Gastroesophageal sphincter (tissue), 4 donors: ENCODE data around the gene PRPF6. TPM values are rescaled to one million over a fixed set of nuclear protein-coding genes. Genes with fewer than 3 reads are reported as not detected.

Experiments used
- ATAC-seq: fragments of 150-250 bp; one replicate; pipeline ENCODE4 v1.9.1; 2016; ENCODE audit warnings: mild to moderate bottlenecking, moderate library complexity
- H3K27ac ChIP-seq, 4 donors: fragments of 200-600 bp; sonication (generic) in 3 of 4; 1 replicate in 3 of 4; 2 replicates in 1 of 4; pipeline ENCODE4 v1.5.1; 2016 to 2019
- H3K27me3 ChIP-seq: fragments of 200-600 bp; sonication (generic); one replicate; pipeline ENCODE4 v1.5.1; 2019
- H3K36me3 ChIP-seq, 2 donors: fragments of 200-600 bp; sonication (generic); one replicate each; pipeline ENCODE4 v1.5.1; 2019; ENCODE audit warnings: control low read depth in 1 of 2
- H3K4me1 ChIP-seq, 3 donors: fragments of 200-600 bp; sonication (generic); 1 replicate in 2 of 3; 2 replicates in 1 of 3; pipeline ENCODE4 v1.5.1; 2016 to 2019; ENCODE audit warnings: control low read depth in 2 of 3
- H3K4me3 ChIP-seq, 2 donors: fragments of 200-600 bp; sonication (generic); one replicate each; pipeline ENCODE4 v1.5.1; 2019; ENCODE audit warnings: mild to moderate bottlenecking in 1 of 2, moderate library complexity in 1 of 2
- H3K9me3 ChIP-seq, 3 donors: fragments of 200-600 bp; sonication (generic); one replicate each; pipeline ENCODE4 v1.5.1; 2017 to 2019; ENCODE audit warnings: control low read depth in 2 of 3
- CTCF ChIP-seq, 4 experiments: fragments of 200-600 bp in 2 of 4; fragments of 450-650 bp in 2 of 4; sonication (generic) in 1 of 4; IDR thresholded peaks; one replicate each; pipeline ENCODE4 v1.5.1; 2017 to 2019; ENCODE audit warnings: antibody characterized with exemption in 4 of 4, mild to moderate bottlenecking in 2 of 4, moderate library complexity in 2 of 4
- EP300 ChIP-seq: sonication (generic); formaldehyde crosslinking; IDR thresholded peaks from one replicate; pipeline ENCODE4 v1.6.1; 2017; ENCODE audit warnings: antibody characterized with exemption, mild to moderate bottlenecking
- POLR2A ChIP-seq, 2 donors: fragments of 450-650 bp; IDR thresholded peaks; one replicate each; pipeline ENCODE4 v1.6.1; 2017; ENCODE audit warnings: antibody characterized with exemption in 2 of 2, mild to moderate bottlenecking in 2 of 2, moderate library complexity in 1 of 2
- POLR2AphosphoS5 ChIP-seq: sonication (generic); formaldehyde crosslinking; IDR thresholded peaks from one replicate; pipeline ENCODE4 v1.6.1; 2017; ENCODE audit warnings: antibody characterized with exemption
- WGBS, 2 donors: methylation state at CpG; one replicate each; pipeline ENCODE4 v1.1.5; 2018; ENCODE audit warnings: low coverage in 1 of 2; 5-methylcytosine and 5-hydroxymethylcytosine counted together
- total RNA-seq, 4 donors: library from RNA; depleted of rRNA; stranded (reverse); fragments of >200 nt; gene quantifications; one replicate each; pipeline ENCODE4 v1.1.0, GENCODE V29; 2016

PRPF6 gene
- total RNA-seq, 4 donors from 2014 or later: 53.7 to 73.0 (median 67.6) TPM

- H3K27me3 ChIP-seq: peaks cover 98% of the 10 kb centered on the region
- no peak for ATAC-seq
- 42% methylated on average over 5 of the region's 33 CpGs; no CpG with 5 or more reads in 1 of the 2 donors for WGBS, 2 donors
- H3K4me1 ChIP-seq: peaks cover 0 to 32% (median 5%) of the 10 kb centered on the region in 3 donors
- no peaks in the 10 kb centered on the region for H3K36me3 ChIP-seq
- H3K4me3 ChIP-seq: no peak overlapping the region
- no peaks in the 10 kb centered on the region for H3K9me3 ChIP-seq
- H3K27ac ChIP-seq: peak overlapping the region in 3 of 4 donors; percentile 68 to 76 (median 75)
- TF ChIP-seq POLR2A (IDR thresholded peaks at IDR 0.05) (no peak), CTCF (IDR thresholded peaks at IDR 0.05) (no peak), POLR2AphosphoS5 (no peak), EP300 (no peak)
Measured at GRCh38 chr20:64052987-64053840, 72.3 kb downstream of the PRPF6 start.

- Histone ChIP-seq H3K27ac (peak overlapping the region in 3 of 4 donors; percentile 68 to 76 (median 75)), H3K36me3 (no peaks in the 10 kb centered on the region), H3K4me1 (peaks cover 0 to 25% (median 5%) of the 10 kb centered on the region in 3 donors), H3K9me3 (no peaks in the 10 kb centered on the region), H3K27me3 (peaks cover 92% of the 10 kb centered on the region), H3K4me3 (no peak overlapping the region)
- TF ChIP-seq POLR2A (IDR thresholded peaks at IDR 0.05): peak in 1 of 2 donors; percentile 25
- no peak for TF ChIP-seq POLR2AphosphoS5
- ATAC-seq: peak; percentile 42
- WGBS, 2 donors: 40 to 55% methylated on average over 2 of the region's 17 CpGs
Measured at GRCh38 chr20:64053841-64054661, 73.1 kb downstream of the PRPF6 start.

GRCh38 chr20:64055396-64055892 is 74.5 kb downstream of the PRPF6 start:
- WGBS, 2 donors: 9 to 40% methylated on average over 1 of the region's 9 CpGs

GRCh38 chr20:64055893-64056638 is 75.1 kb downstream of the PRPF6 start:
- peak; percentile 21 for ATAC-seq
- TF ChIP-seq CTCF (IDR thresholded peaks at IDR 0.05) (no peak), POLR2AphosphoS5 (peak; percentile 16)
- 40% methylated on average over 1 of the region's 22 CpGs; no CpG with 5 or more reads in 1 of the 2 donors for WGBS, 2 donors
- Histone ChIP-seq H3K9me3 (no peaks in the 10 kb centered on the region), H3K4me1 (peaks cover 0 to 14% (median 0%) of the 10 kb centered on the region in 3 donors), H3K27me3 (peaks cover 71% of the 10 kb centered on the region), H3K4me3 (peak overlapping the region in 1 of 2 donors; percentile 8), H3K27ac (peak overlapping the region in 3 of 4 donors; percentile 60 to 78 (median 75)), H3K36me3 (no peaks in the 10 kb centered on the region)

More at GRCh38 chr20:64055396-64055892, 74.5 kb downstream of the PRPF6 start:
- Histone ChIP-seq H3K27ac (peak overlapping the region in 3 of 4 donors; percentile 60 to 78 (median 75)), H3K36me3 (no peaks in the 10 kb centered on the region), H3K9me3 (no peaks in the 10 kb centered on the region), H3K4me3 (no peak overlapping the region), H3K27me3 (peaks cover 78% of the 10 kb centered on the region), H3K4me1 (peaks cover 0 to 14% (median 0%) of the 10 kb centered on the region in 3 donors)
- no peak for TF ChIP-seq CTCF (IDR thresholded peaks at IDR 0.05)
- TF ChIP-seq POLR2A (IDR thresholded peaks at IDR 0.05): no peak
- TF ChIP-seq POLR2AphosphoS5: no peak
- no peak for TF ChIP-seq EP300
- no peak for ATAC-seq
